SK-N-MC (cell line): ENCODE results near the gene BHLHA15.

Experiments
- EZH2 ChIP-seq: fragments of 200-600 bp; sonication (generic); IDR thresholded peaks from one replicate; pipeline ENCODE4 v1.6.1; 2017; ENCODE audit warnings: antibody characterized with exemption
- POLR2AphosphoS5 ChIP-seq: IDR thresholded peaks from 2 replicates; pipeline ENCODE4 v1.6.1; 2012; ENCODE audit warnings: mild to moderate bottlenecking, low read depth, low read length, borderline replicate concordance

- no peak for TF ChIP-seq EZH2
- no peak for TF ChIP-seq POLR2AphosphoS5
These were observed 5.9 kb upstream of the BHLHA15 start for GRCh38 chr7:98205162-98205845.
